GM04503 (cell line): ENCODE measurements around the gene D2HGDH.
"Not testable (repeated sequence)": the region's sequence is repeated elsewhere in the genome, so short reads cannot be mapped to it uniquely, and the experiment has no call there.

Experiments
- DNase-seq: peaks from one replicate; pipeline ENCODE4 v3.0.0-alpha.2; 2012; ENCODE audit warnings: low read depth

The D2HGDH gene

DNA sequence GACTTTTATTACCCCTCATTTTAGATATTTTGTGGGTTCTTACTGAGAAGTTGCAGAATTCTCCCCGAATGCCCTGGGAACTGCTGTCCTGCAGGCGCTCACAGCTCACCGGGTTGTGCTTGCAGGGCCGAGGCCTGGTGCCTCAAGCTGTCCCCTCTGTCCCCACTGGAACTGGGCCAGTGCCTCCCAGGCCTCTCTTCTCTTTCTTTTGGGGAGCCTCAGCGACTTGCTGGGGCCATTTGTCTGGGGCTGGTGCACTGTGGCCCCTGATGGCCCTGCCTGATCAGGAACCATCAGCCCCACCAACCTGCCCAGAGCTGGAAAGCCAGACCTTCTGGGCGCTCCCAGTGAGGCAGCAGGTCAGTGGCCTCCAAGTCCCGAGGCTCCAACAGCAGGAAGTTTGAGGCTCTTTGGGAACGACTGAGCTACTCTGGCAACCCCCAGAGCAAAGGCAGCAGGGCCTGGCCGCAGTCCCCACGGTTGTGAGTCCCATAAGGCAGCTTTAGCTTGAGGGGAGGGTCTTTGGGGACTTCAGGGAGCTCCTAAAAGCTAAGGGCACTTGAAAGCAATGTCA lies 59.9 kb downstream of the D2HGDH start:
- no peak for DNase-seq

DNA sequence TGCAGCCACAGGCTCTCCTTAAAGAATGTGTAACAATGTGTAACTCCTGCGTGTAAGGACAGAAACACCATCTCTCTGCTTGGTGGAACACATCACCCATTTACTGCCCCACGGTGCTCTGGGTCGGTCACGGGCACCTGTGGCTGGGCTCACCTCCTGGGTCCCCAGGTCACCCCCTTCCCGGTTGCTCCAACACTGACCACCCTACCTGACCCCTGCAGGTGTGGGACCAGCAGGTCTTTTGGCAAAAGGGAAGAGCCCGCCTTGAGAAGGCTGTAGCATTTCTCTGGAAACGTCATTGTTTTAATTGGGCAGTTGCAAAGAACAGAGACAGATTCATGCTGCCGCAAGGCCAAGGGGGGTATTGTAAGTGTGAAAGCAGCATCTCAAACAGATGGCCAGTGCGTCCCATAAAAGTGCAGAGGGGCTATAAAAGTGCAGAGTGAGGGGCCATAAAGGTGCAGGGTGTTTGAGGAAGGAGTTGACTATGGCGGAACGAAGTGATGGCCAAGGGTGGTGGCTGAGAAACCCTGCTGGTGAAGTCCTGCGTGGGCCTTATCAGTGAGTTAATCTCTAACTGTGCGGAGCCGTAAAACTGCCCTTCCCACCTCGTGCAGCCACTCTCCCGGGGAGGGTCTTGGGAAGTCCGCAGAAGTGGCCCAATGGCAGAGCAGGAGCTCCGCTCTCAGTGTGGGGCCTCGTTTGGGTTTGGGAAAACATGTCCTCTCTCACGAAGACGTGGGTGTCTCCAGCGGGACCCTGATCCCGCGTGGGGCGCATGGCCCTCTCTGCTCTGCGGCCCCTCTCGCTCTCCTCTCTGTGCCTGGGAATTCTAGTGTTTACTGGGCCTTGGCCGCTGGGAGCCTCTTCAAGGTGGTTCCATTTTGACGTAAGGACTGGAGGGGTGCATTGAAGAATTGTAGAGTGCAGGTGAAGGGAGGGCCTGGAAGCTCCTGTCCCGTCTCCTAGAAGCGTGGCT lies 60.9 kb downstream of the D2HGDH start:
- DNase-seq: no peak

GRCh38 chr2:241796209-241796608 lies 61.8 kb downstream of the D2HGDH start:
- DNase-seq: no peak

DNA sequence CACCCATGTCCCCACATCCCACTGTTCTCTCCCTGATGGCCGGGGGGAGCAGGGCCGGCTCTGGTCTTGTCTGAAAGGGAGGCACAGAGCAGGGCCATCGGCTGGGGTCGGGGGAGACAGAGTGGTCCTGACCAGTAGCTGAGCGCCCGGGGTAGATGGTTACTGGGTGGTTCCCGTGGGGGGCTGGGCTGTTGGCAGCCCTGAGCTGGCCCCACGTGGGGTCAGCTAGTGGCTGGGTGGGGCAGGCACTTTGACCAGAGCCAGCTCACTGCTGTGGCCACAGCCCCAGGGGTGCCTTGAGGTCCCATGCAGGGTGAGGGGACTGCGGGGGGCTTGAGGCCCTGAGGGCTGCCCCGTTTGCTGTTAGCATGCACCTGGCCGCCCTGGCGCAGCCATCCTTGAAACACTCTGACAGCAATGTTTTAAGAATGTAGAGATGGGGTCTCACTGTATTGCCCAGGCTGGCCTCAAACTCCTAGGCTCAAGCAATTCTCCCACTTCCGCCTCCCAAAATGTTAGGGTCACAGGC lies 62.2 kb downstream of the D2HGDH start:
- no peak for DNase-seq

DNA sequence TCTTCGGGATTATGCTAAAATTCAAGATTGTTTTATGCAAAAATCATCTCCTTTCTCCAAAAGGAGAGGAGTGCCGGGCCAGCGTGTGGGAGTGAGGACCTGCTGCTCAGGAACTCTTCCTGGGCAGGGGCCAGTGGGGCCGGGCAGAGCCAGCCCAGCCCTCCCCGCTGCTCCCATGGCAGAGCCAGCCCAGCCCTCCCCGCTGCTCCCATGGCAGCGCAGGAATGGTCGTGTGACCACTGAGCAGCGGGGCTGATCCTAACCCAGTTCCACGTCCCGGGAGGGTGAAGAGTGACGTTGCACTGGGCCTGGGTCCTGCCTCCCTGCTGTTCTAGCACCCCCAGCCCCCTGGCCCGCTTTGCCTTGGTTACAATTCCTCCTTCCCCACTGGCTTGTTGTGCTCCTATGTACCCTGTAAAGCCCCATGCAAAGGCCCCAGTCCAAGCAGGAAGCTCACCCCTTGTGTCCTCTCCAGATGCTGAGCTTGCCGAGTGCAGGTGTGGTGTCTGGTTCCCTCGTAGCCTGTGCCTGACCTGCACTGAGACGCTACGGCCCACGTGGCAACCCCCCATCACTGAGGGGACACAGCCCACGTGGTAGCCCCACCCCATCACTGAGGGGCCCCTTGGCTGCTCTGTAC lies 63.1 kb downstream of the D2HGDH start:
- DNase-seq: no peak

GRCh38 chr2:241798081-241798630 lies 63.7 kb downstream of the D2HGDH start:
- DNase-seq: no peak

DNA sequence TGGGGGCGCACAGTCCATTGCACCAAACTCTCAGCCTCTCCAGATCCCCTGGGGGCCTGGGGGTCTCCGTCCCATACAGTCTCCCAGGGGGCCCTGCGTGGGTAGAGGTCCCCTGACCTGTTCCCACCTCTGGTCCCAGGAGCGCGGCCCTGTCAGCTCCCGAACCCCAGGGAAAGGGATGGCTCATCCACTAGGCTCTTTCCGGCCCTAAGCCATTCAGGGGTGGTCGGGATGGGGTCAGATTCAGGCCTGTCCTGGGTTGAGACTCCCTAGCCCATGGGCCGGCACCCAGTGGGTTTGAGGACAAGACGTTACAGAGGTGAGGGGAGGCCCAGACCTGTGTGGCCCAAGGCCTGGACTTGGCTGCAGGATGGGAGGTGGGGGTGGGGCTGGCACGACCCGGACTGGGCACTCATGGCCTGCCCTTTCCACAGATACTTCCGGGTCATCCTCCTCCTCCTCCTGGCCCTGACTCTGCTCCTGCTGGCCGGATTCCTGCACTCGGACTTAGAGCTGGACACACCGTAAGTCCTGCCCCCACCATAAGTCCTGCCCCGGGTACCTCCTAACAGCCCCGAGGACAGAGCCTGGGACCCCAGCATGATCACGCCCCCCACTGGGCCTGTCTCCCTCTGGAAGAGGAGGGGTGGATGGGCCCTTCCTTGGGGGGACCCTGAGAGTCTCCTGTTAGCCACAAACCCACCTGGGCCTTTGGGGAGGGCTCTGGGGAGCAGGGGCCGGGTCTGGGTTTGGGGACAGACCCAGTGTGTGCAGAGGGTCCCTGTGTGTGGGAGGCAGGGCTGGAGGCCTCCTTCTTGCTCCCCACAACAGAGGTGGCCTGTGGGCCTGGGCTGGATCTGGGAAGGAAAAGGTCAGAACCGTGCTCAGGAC lies 64.4 kb downstream of the D2HGDH start:
- DNase-seq: no peak

DNA sequence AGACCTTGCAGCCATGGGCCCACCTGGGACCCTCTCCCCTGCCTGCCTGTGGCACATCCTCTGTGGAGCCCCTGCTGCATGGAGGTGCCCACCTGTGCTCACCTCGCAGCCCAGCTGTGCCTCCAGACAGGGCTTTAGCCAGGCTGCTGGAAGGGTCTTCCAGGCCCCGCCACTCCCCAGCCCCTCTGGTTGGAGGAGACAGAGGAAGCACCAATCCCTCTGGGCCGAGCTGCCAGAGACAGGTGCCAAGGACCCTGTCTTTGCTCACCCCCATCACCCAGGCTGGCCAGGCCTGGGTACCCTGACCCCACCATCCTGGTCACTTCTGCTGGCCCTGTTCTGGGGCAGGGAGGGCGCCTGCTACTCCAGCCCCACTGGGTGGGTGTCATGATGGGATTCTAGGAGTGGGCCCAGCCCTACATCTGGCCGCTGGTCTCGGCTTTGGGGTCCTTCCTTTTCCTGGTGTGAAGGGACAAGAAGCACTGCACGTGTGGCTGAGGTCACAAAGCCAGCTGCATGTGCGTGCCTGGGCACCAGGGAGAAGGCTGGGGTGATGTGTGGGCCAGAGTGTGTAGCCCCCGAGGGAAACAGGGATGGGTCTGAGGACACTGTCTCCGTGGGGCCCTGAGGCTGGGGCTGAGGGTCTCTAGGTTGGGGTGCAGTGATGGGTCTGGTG lies 65.2 kb downstream of the D2HGDH start:
- DNase-seq: no peak

- DNase-seq: not testable (repeated sequence)
These were observed 65.9 kb downstream of the D2HGDH start for GRCh38 chr2:241800198-241800903.

DNA sequence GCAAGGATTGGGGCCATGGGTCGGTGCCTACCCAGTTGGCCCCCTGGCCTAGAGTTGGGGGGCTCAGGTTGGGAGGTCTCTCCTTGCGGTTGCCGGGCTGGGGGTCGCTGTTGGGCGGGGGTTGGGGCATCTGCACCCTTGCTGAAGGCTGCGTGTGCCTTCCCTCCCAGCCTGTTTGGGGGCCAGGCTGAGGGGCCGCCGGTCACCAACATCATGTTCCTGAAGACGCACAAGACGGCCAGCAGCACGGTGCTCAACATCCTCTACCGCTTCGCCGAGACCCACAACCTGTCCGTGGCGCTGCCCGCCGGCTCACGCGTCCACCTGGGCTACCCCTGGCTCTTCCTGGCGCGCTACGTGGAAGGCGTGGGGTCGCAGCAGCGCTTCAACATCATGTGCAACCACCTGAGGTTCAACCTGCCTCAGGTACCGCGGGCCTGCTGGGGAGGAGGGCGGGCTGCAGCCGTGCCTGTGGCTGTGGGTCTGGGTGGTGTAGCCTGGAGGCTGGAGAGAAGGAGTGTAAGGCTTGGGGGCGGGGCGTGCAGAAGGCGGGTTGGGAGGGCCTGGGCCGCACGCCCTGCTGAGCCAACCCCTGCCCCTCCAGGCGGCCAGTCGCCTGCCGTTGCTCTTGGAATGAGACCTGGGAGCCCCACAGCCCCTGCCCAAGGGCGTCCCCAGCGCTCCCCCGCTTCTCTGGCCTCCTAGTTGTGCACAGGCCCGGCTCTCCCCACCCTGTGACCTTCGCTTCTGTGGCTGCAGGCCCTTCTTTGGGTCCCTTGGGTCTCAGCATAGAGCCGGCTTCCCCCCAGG lies 67.4 kb downstream of the D2HGDH start:
- no peak for DNase-seq

GRCh38 chr2:241802421-241803318 lies 68.2 kb downstream of the D2HGDH start:
- no peak for DNase-seq

DNA sequence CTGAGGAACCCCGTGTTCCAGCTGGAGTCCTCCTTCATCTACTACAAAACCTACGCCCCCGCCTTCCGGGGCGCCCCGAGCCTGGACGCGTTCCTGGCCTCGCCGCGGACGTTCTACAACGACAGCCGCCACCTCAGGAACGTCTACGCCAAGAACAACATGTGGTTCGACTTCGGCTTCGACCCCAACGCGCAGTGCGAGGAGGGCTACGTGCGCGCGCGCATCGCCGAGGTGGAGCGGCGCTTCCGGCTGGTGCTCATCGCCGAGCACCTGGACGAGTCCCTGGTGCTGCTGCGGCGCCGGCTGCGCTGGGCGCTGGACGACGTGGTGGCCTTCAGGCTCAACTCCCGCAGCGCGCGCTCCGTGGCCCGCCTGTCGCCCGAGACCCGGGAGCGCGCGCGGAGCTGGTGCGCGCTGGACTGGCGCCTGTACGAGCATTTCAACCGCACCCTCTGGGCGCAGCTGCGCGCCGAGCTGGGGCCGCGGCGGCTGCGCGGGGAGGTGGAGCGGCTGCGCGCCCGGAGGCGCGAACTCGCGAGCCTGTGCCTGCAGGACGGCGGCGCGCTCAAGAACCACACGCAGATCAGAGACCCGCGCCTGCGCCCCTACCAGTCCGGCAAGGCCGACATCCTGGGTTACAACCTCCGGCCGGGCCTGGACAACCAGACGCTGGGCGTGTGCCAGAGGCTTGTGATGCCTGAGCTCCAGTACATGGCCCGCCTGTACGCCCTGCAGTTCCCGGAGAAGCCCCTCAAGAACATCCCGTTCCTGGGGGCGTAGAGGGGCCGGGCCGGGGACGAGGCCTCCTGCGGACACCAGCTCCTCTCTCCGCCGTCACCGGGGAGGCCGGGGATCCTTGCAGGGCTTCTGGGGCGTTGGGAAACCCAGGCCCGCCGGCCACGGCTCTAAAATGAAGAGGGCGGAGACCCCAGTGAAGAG lies 69.2 kb downstream of the D2HGDH start:
- DNase-seq: no peak

DNA sequence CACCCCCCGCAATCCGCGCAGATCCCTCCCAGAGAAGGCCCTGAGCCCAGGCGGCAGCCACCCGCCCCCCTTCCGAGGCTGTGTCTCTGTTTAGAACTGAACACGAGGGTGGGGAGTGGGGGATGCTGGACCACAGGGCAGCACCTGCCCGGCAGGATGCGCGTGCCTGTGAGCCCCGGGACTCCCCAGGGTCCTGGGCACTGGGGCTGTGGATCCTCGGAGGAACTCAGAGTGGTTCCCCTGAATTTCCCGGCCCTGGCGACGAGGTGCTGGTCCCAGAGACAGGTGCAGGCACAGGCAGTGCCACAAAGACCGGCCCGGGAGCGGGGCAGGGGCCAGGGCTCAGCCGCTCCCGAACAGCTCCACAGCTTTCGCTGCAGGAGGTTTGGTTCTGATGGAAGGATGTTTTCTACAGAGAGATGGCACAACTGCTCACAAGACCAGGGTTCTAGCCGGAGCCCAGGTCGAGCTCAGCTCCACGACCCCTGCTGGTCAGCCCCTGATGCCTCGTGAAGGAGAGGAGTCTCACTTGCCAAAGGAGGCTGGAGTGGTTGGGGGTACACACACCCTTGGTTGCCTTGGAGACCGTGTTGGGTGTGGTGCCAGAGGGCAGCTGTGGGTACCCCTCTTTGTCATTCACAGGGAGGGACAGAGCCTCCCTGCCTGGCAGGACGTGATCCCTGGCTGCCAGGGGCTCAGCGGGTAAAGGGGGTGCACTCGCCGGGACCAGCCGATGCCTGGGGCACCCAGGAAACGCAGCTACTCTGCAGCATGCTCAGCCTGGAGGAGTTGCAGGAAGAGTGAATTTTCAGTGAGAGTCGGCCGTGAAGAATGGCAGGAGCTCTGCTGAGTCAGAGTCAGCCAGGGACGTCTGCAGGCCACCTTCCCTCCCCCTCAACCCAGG lies 70.1 kb downstream of the D2HGDH start:
- DNase-seq: no peak

DNA sequence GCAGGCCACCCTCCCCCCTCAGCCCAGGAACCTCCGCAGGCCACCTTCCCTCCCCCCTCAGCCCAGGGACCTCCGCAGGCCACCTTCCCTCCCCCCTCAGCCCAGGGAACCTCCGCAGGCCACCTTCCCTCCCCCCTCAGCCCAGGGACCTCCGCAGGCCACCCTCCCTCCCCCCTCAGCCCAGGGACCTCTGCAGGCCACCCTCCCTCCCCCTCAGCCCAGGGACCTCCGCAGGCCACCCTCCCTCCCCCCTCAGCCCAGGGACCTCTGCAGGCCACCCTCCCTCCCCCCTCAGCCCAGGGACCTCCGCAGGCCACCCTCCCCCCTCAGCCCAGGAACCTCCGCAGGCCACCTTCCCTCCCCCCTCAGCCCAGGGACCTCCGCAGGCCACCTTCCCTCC lies 71.8 kb downstream of the D2HGDH start:
- DNase-seq: not testable (repeated sequence)

DNA sequence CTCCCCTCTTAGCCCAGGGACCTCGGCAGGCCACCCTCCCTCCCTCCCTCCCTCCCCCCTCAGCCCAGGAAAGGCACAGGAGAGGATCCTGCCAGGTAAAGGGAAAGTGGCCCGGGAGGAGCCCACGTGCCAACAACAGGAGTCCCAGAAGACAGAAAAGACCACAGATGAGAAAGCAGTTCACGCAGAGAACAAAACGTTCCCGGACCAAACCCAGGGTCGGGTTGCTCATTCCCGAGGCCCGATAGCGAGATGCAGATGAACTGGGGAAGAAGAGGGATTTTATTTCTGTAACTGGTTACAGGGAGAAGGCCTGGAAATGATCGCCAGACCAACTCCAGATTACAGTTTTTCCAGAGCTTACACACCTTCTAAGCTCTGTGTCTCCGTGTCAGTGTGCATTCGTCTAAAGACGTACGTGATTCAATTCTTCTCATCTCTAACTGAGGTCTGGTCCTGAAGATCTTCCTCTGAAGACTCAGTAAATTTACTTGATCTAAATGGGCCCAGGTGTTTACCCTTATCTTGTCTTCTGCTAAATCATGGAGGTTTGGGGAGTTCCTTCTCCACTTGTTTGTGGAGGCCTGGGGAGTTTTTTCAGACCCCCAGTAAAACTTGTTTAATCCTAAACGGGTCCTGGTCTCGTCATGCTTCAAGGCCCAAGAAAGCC lies 73.8 kb downstream of the D2HGDH start:
- DNase-seq: no peak
